Panc1 (cell line): ENCODE measurements around the gene FAM200C. TPM values are rescaled to one million over a fixed set of nuclear protein-coding genes. Genes with fewer than 3 reads are reported as not detected.
"Not testable (repeated sequence)": the region's sequence is repeated elsewhere in the genome, so short reads cannot be mapped to it uniquely, and the experiment has no call there.

Source experiments
- ATAC-seq: fragments of 200-7000 bp; cut with Tn5 transposase; 2 replicates; pipeline ENCODE4 v1.9.1; 2020; ENCODE audit warnings: mild to moderate bottlenecking, moderate library complexity
- BruUV-seq: library from RNA; stranded (reverse); fragments of 400-500 nt; replicated peaks from 2 replicates; lab custom pipeline; 2021; lab: Mats Ljungman, UMichigan
- CTCF ChIA-PET: fragments of 300-600 bp; sonication (Branson Sonifier 250); formaldehyde crosslinking; loops from one replicate; lab custom pipeline; 2022; ENCODE audit warnings: antibody characterized with exemption; lab: Charles Lee
- POLR2A ChIA-PET: fragments of 300-600 bp; sonication (Branson Sonifier 250); formaldehyde crosslinking; loops from one replicate; lab custom pipeline; 2022; ENCODE audit warnings: antibody characterized with exemption; lab: Charles Lee
- DNase-seq: peaks from one replicate; pipeline ENCODE4 v3.0.0-alpha.2; 2010; ENCODE audit warnings: low read depth, low spot score
- H3K27ac ChIP-seq: 2 replicates; pipeline ENCODE4 v1.5.1; 2011; ENCODE audit warnings: mild to moderate bottlenecking, low read length, inconsistent platforms
- H3K27me3 ChIP-seq: fragments of 200-500 bp; sonication (Bioruptor generic); 2 replicates; pipeline ENCODE4 v1.6.0; 2014; ENCODE audit warnings: low read length, inconsistent platforms; ENCODE audit not compliant: control insufficient read depth, insufficient read depth
- H3K36me3 ChIP-seq: fragments of 200-500 bp; sonication (Bioruptor generic); 2 replicates; pipeline ENCODE4 v1.5.1; 2014; ENCODE audit warnings: inconsistent platforms, mild to moderate bottlenecking, low read length, moderate library complexity; ENCODE audit not compliant: control insufficient read depth, insufficient read depth
- H3K4me1 ChIP-seq: 2 replicates; pipeline ENCODE4 v1.5.1; 2011; ENCODE audit warnings: inconsistent platforms, mild to moderate bottlenecking, low read length, moderate library complexity; ENCODE audit not compliant: control insufficient read depth, insufficient read depth
- H3K4me3 ChIP-seq, 2 experiments: 2 replicates each; pipeline ENCODE4 v1.5.1; 2011 to 2012; ENCODE audit warnings: low read depth in 2 of 2, low read length in 2 of 2, mild to moderate bottlenecking in 2 of 2, inconsistent platforms in 1 of 2, moderate library complexity in 1 of 2
- H3K9me3 ChIP-seq: fragments of 200-500 bp; sonication (Bioruptor generic); 2 replicates; pipeline ENCODE4 v1.5.1; 2014; ENCODE audit warnings: low read depth, mild to moderate bottlenecking, inconsistent platforms, low read length, moderate library complexity; ENCODE audit not compliant: control insufficient read depth, insufficient read depth
- CTCF ChIP-seq: fragments of 450-650 bp; IDR thresholded peaks from 2 replicates; pipeline ENCODE4 v1.5.1; 2017; ENCODE audit warnings: mild to moderate bottlenecking
- POLR2AphosphoS5 ChIP-seq: IDR thresholded peaks from 2 replicates; pipeline ENCODE4 v1.6.1; 2012; ENCODE audit warnings: mild to moderate bottlenecking, low read depth, low read length, moderate library complexity
- REST ChIP-seq, 2 experiments: IDR thresholded peaks; 2 replicates each; pipeline ENCODE4 v1.6.1; 2011 to 2012; ENCODE audit warnings: low read depth in 2 of 2, control low read depth in 1 of 2, low read length in 1 of 2, mild to moderate bottlenecking in 1 of 2, moderate library complexity in 1 of 2; ENCODE audit not compliant: insufficient read depth in 1 of 2
- SIN3A ChIP-seq: IDR thresholded peaks from 2 replicates; pipeline ENCODE4 v1.6.1; 2012; ENCODE audit warnings: low read depth, mild to moderate bottlenecking, low read length, moderate library complexity, borderline replicate concordance; ENCODE audit not compliant: insufficient read depth
- TCF7L2 ChIP-seq: IDR thresholded peaks from 2 replicates; pipeline ENCODE4 v1.6.1; 2011; ENCODE audit warnings: mild to moderate bottlenecking, low read depth, low read length, inconsistent platforms
- in situ Hi-C: cut with HindIII; loops from 2 replicates; pipeline ENCODE4 v1.10.0; 2016; ENCODE audit warnings: low sequenced_read_pairs, low pct_unique_long_range_greater_than_20kb
- intact Hi-C: fragments of 100-400 bp; cut with micrococcal nuclease; formaldehyde crosslinking; loops from one replicate; pipeline ENCODE4 v1.10.0; 2022; ENCODE audit not compliant: unreplicated experiment
- total RNA-seq: library from RNA; stranded (reverse); gene quantifications from one replicate; pipeline ENCODE4 v1.2.1, GENCODE V29; 2021; ENCODE audit not compliant: unreplicated experiment

Gene FAM200C
- total RNA-seq, 1 experiment from 2014 or later: 3.0 TPM

- in situ Hi-C loops (no loop called here), intact Hi-C loops (loop anchor here (5.0 kb wide), 2 partner anchors 70 to 350 kb away; no protein-coding TSS in a partner anchor)
- BruUV-seq: no TSS peak
- TF ChIP-seq POLR2AphosphoS5 (no peak), REST (IDR thresholded peaks at IDR 0.05; ENCODE audit: insufficient read depth in 1 of 2, low read depth in 2 of 2, low read length in 1 of 2) (no peak), SIN3A (no peak), CTCF (no peak), TCF7L2 (no peak)
- ChIA-PET CTCF (interaction anchor here (0.6 kb wide), 1 partner anchor 289 kb away, joined by 3 read pairs; no protein-coding TSS in a partner anchor), POLR2A (no interaction called here)
- Histone ChIP-seq H3K9me3 (no peaks in the 10 kb centered on the region), H3K27ac (no peak overlapping the region), H3K4me3 (no peak overlapping the region), H3K4me1 (peaks cover 6% of the 10 kb centered on the region; the same call in 1 of the 2 replicates), H3K27me3 (no peaks in the 10 kb centered on the region), H3K36me3 (no peaks in the 10 kb centered on the region)
- DNase-seq (no peak), ATAC-seq (no peak)
Observed at GRCh38 chr5:160437271-160437670, 37.4 kb upstream of the FAM200C start.

GRCh38 chr5:160436661-160437060 is 36.8 kb upstream of the FAM200C start:
- H3K4me1 ChIP-seq, DNase-seq, POLR2A ChIA-PET, in situ Hi-C loops, ATAC-seq, H3K4me3 ChIP-seq, BruUV-seq, H3K9me3 ChIP-seq, H3K27ac ChIP-seq, H3K36me3 ChIP-seq, H3K27me3 ChIP-seq: not testable (repeated sequence)
- intact Hi-C loops: loop anchor here (5.0 kb wide), 2 partner anchors 71 to 351 kb away; no protein-coding TSS in a partner anchor
- CTCF ChIA-PET: interaction anchor here (0.5 kb wide), 1 partner anchor 201 kb away, joined by 5 read pairs; no protein-coding TSS in a partner anchor

- POLR2A ChIA-PET: no interaction called here
- H3K4me3 ChIP-seq: no peak overlapping the region
- no peak for DNase-seq
- no peaks in the 10 kb centered on the region for H3K9me3 ChIP-seq
- TF ChIP-seq TCF7L2 (no peak), SIN3A (no peak), POLR2AphosphoS5 (no peak), REST (IDR thresholded peaks at IDR 0.05; ENCODE audit: insufficient read depth in 1 of 2, low read depth in 2 of 2, low read length in 1 of 2) (no peak), CTCF (no peak)
- no peaks in the 10 kb centered on the region for H3K36me3 ChIP-seq
- no peak for ATAC-seq
- no peaks in the 10 kb centered on the region for H3K27me3 ChIP-seq
- peaks cover 6% of the 10 kb centered on the region; the same call in 1 of the 2 replicates for H3K4me1 ChIP-seq
- no peak overlapping the region for H3K27ac ChIP-seq
- CTCF ChIA-PET: interaction anchor here (0.5 kb wide), 1 partner anchor 200 kb away, joined by 5 read pairs; no protein-coding TSS in a partner anchor
- intact Hi-C loops (loop anchor here (5.0 kb wide), 2 partner anchors 71 to 351 kb away; no protein-coding TSS in a partner anchor), in situ Hi-C loops (no loop called here)
- BruUV-seq: no TSS peak
Observed at GRCh38 chr5:160436017-160436416, 36.2 kb upstream of the FAM200C start.
